DND-41 (cell line): ENCODE results near the gene TYMP.

Experiments used
- ATAC-seq: fragments of 200-7000 bp; cut with Tn5 transposase; 3 replicates; pipeline ENCODE4 v1.9.1; 2021; ENCODE audit warnings: low read depth; ENCODE audit not compliant: insufficient read depth
- DNase-seq: peaks from one replicate; pipeline ENCODE4 v3.0.0-alpha.2; 2020
- H2AFZ ChIP-seq: 2 replicates; pipeline ENCODE4 v1.6.0; 2012; ENCODE audit warnings: low read depth, low read length
- H3K27ac ChIP-seq: 2 replicates; pipeline ENCODE4 v1.5.1; 2012; ENCODE audit warnings: low read length, inconsistent platforms
- H3K27me3 ChIP-seq: fragments of 200-600 bp; sonication (generic); 2 replicates; pipeline ENCODE4 v1.6.0; 2012; ENCODE audit warnings: low read length, mild to moderate bottlenecking, inconsistent platforms; ENCODE audit not compliant: insufficient read depth, poor library complexity
- H3K36me3 ChIP-seq: 2 replicates; pipeline ENCODE4 v1.5.1; 2012; ENCODE audit warnings: low read length, inconsistent platforms; ENCODE audit not compliant: insufficient read depth
- H3K4me1 ChIP-seq: 2 replicates; pipeline ENCODE4 v1.5.1; 2012; ENCODE audit warnings: mild to moderate bottlenecking, low read length; ENCODE audit not compliant: insufficient read depth
- H3K4me2 ChIP-seq: 2 replicates; pipeline ENCODE4 v1.6.0; 2012; ENCODE audit warnings: mild to moderate bottlenecking, moderate library complexity, low read length, inconsistent platforms; ENCODE audit not compliant: insufficient read depth
- H3K4me3 ChIP-seq, 2 experiments: fragments of 200-600 bp in 1 of 2; shearing (Covaris generic) in 1 of 2; 2 replicates each; pipeline ENCODE4 v1.5.1; 2012 to 2016; ENCODE audit warnings: inconsistent platforms in 2 of 2, low read length in 2 of 2, mild to moderate bottlenecking in 2 of 2, low read depth in 1 of 2, moderate library complexity in 1 of 2
- H3K79me2 ChIP-seq: 2 replicates; pipeline ENCODE4 v1.6.0; 2012; ENCODE audit warnings: low read length, inconsistent platforms; ENCODE audit not compliant: insufficient read depth
- H3K9ac ChIP-seq: 2 replicates; pipeline ENCODE4 v1.6.0; 2012; ENCODE audit warnings: low read depth, mild to moderate bottlenecking, inconsistent platforms, low read length, moderate library complexity
- H3K9me3 ChIP-seq: 2 replicates; pipeline ENCODE4 v1.5.1; 2012; ENCODE audit warnings: low read length, moderate library complexity, mild to moderate bottlenecking, inconsistent platforms; ENCODE audit not compliant: insufficient read depth, severe bottlenecking
- H4K20me1 ChIP-seq: 2 replicates; pipeline ENCODE4 v1.6.0; 2012; ENCODE audit warnings: low read length; ENCODE audit not compliant: insufficient read depth
- EZH2 ChIP-seq: IDR thresholded peaks from 3 replicates; pipeline ENCODE4 v1.6.1; 2012; ENCODE audit warnings: borderline replicate concordance, low read depth, mild to moderate bottlenecking, moderate library complexity, low read length, inconsistent platforms; ENCODE audit not compliant: severe bottlenecking
- TF ChIP-seq, protein P1 (sequence below): IDR thresholded peaks from 2 replicates; pipeline ENCODE4 v1.5.1; 2012; ENCODE audit warnings: borderline replicate concordance, low read length, moderate library complexity, mild to moderate bottlenecking; ENCODE audit not compliant: poor library complexity, severe bottlenecking; ENCODE audit errors: extremely low read depth

Gene TYMP

DNA sequence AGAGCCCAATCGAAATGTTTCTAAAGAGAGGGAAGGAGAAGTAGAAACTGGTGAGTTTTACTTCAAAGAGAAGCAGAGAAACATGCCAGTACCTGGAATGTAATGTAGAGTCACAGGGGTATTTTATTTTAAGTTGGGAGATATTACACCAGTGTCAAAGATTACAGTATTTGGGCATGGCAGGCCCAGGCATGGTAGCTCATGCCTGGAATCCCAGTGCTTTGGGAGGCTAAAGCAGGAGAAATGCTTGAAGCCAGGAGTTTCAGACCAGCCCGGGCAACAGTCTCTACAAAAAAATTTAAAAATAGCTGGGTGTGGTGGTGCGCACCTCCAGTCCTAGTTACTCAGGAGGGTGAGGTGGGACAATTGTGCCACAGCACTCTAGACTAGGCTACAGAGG is 30.2 kb upstream of the TYMP start:
- no peak for TF ChIP-seq EZH2
- TF ChIP-seq, protein P1, sequence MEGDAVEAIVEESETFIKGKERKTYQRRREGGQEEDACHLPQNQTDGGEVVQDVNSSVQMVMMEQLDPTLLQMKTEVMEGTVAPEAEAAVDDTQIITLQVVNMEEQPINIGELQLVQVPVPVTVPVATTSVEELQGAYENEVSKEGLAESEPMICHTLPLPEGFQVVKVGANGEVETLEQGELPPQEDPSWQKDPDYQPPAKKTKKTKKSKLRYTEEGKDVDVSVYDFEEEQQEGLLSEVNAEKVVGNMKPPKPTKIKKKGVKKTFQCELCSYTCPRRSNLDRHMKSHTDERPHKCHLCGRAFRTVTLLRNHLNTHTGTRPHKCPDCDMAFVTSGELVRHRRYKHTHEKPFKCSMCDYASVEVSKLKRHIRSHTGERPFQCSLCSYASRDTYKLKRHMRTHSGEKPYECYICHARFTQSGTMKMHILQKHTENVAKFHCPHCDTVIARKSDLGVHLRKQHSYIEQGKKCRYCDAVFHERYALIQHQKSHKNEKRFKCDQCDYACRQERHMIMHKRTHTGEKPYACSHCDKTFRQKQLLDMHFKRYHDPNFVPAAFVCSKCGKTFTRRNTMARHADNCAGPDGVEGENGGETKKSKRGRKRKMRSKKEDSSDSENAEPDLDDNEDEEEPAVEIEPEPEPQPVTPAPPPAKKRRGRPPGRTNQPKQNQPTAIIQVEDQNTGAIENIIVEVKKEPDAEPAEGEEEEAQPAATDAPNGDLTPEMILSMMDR, result no peak
- H3K9ac ChIP-seq, result no peak overlapping the region

DNA sequence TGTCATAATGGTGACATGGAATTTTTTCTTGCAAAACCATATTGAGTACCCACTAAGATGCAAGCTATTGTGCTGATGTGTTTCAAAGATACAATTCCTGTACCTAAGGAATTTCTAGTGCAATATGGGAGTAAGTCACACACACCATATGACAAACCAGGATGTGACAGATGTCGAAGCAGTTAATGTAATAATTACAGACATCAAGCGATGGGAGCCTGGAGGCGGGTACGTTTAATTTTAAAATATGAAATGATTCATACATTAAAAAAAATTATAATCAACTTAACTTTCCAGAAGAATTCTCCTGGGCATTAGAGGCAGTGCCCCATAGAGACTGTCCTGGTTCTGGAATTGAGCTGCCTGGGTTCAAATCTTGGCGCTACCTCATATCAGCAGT is 26.9 kb upstream of the TYMP start:
- Histone ChIP-seq H3K4me3 (no peak overlapping the region), H3K9me3 (no peaks in the 10 kb centered on the region), H3K4me1 (no peaks in the 10 kb centered on the region), H3K36me3 (no peaks in the 10 kb centered on the region), H2AFZ (no peak overlapping the region), H3K79me2 (no peaks in the 10 kb centered on the region), H3K9ac (no peak overlapping the region), H3K27ac (no peak overlapping the region), H3K4me2 (no peak overlapping the region), H4K20me1 (no peaks in the 10 kb centered on the region), H3K27me3 (no peaks in the 10 kb centered on the region)
- ATAC-seq, result no peak
- TF ChIP-seq, protein P1, result no peak
- no peak for DNase-seq

More for the DNA sequence above, 30.2 kb upstream of the TYMP start:
- no peak overlapping the region for H2AFZ ChIP-seq
- H4K20me1 ChIP-seq, result no peaks in the 10 kb centered on the region
- H3K27ac ChIP-seq, result no peak overlapping the region
- ATAC-seq, result no peak
- H3K9me3 ChIP-seq, result no peaks in the 10 kb centered on the region
- no peaks in the 10 kb centered on the region for H3K27me3 ChIP-seq
- DNase-seq, result no peak
- H3K36me3 ChIP-seq, result no peaks in the 10 kb centered on the region
- H3K4me2 ChIP-seq, result no peak overlapping the region
- H3K79me2 ChIP-seq, result no peaks in the 10 kb centered on the region
- no peak overlapping the region for H3K4me3 ChIP-seq
- peaks cover 11% of the 10 kb centered on the region for H3K4me1 ChIP-seq

DNA sequence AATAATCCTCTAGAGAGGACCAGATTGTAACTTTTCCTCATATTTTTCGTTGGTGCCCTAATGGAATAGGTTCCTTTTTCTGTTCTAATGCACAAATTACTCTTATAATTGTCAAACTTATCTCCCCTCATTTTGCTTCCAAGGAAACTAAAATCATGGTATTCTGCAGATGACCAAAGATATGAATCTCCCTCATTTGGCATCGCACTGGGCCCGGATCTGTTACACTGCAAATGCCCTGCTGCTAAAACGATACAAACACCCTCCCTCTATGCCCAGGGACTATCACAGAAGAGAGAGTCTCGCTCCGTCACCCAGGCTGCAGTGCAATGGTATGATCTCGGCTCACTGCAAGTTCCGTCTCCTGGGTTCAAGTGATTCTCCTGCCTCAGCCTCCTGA is 23.5 kb upstream of the TYMP start:
- TF ChIP-seq, protein P1, result no peak
- TF ChIP-seq EZH2, result no peak
- Histone ChIP-seq H3K4me1 (no peaks in the 10 kb centered on the region), H4K20me1 (no peaks in the 10 kb centered on the region), H3K27ac (no peak overlapping the region), H2AFZ (no peak overlapping the region), H3K4me2 (no peak overlapping the region), H3K27me3 (no peaks in the 10 kb centered on the region), H3K4me3 (no peak overlapping the region), H3K79me2 (no peaks in the 10 kb centered on the region), H3K9me3 (no peaks in the 10 kb centered on the region), H3K36me3 (no peaks in the 10 kb centered on the region), H3K9ac (no peak overlapping the region)
- DNase-seq, result no peak
- no peak for ATAC-seq

DNA sequence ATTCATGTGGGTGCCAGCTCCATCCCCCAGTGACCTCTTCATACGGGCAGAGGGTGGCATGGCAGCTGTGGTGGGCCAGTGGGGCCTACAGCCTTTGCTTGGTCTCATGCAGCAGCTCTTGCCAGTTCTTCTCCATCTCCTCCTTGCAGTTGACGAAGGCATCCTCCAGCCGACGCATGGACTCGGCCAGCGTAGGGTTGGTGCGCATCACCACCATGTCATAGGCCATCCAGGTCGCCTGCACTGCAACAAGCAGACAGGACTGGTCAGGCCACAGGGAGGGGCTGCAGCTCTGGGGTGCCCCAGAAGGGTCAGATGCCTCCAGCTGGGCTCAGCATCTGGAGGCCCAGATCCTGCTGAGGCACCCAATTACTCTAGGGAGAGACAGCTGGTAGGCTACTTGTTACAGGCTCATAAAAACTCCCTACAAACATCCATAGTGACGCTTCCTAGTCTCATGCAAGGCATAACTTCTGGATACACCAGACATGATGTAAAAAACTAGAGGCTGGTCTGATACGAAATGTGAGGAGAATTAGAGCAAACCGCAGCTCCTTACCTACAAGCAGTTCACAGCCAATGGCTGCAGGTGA is 21.4 kb upstream of the TYMP start:
- Histone ChIP-seq H3K27me3 (no peaks in the 10 kb centered on the region), H3K9me3 (no peaks in the 10 kb centered on the region), H3K4me2 (no peak overlapping the region), H3K9ac (no peak overlapping the region), H3K4me3 (no peak overlapping the region), H3K4me1 (no peaks in the 10 kb centered on the region), H3K27ac (no peak overlapping the region), H3K79me2 (no peaks in the 10 kb centered on the region), H2AFZ (no peak overlapping the region), H4K20me1 (no peaks in the 10 kb centered on the region), H3K36me3 (no peaks in the 10 kb centered on the region)
- DNase-seq (no peak), ATAC-seq (no peak)
- TF ChIP-seq EZH2, result no peak
- TF ChIP-seq, protein P1, result no peak
